NCI-H82 (cell line): ENCODE data around the gene KIF5C.

Experiments
- DNase-seq: peaks from one replicate; lab custom pipeline; 2025; lab: John Stamatoyannopoulos, UW

Gene KIF5C

GRCh38 chr2:148989882-148990493, 115.0 kb downstream of the KIF5C start:
- DNase-seq = peak; percentile 91

DNA sequence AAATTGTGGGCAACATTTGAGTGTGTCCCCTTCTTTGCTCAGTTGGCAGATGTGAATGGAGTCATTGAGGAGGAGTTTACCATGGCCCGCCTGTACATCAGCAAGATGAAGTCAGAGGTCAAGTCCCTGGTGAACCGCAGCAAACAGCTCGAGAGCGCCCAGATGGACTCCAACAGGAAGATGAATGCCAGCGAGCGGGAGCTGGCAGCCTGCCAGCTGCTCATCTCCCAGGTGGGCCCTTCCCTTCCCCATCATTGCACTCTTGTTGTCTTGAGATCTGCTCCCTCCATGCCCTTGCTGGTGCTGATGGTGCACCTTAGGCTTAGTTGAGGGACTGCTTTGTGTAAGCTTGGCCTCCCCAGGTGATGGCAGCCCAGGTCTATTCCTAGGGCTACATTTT, 115.9 kb downstream of the KIF5C start:
- DNase-seq = peak; percentile 22

DNA sequence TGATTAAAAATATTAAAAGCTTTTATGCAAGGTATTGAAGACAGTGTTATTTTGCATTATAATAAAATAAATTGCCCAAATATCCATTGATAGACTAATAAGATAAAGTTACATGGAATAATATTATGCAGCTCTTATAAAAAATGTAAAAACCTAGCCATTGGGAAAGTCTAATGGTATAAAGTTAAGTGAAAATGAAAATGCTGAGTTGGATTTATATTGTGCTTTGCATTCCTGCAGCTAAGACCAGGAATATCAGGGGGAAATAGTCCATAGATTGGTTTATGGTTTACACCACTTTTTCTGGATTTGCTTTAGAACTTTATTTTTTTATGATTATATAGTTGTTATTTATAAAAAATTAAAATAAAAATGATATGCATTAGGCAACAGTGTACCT, 117.4 kb downstream of the KIF5C start:
- no peak for DNase-seq

DNA sequence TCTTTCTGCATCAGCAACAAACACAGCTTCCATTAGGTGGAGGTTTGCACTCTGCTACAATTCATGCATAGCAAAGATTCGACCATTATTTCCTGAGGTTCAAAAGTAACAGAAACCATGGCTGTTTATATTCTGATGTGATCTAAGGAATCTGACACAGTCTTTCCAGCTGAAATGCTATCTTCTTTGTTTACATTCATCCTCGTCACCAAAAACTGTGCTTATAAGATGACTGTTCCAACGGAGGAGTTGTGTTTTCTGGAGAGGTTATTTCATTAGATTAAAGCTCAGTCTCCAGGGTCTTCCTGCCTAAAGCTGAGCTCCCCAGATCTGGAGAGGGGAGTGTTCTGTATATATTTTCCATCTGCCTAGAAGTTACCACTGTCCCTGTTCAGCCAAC, 118.3 kb downstream of the KIF5C start:
- no peak for DNase-seq

GRCh38 chr2:148994341-148994740, 119.3 kb downstream of the KIF5C start:
- no peak for DNase-seq

DNA sequence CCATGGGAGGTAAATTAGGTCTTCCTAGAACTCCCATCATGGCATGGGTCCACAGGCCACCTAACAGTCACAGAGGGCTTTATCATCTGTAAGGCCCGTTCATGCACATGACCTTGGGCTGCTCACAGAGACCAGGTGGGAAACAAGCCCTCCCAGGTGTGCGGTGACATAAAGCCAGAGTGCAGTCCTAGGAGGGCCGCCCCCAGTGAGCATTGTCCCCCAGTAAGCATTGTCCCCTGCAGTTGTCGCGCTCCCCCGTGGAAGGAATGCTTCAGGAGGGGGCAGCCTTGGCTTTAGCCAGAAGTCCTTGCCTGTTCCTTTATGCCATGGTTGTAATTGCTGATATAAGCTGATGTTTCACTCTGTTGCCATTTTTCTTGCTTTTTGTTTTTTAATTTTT, 121.8 kb downstream of the KIF5C start:
- no peak for DNase-seq

DNA sequence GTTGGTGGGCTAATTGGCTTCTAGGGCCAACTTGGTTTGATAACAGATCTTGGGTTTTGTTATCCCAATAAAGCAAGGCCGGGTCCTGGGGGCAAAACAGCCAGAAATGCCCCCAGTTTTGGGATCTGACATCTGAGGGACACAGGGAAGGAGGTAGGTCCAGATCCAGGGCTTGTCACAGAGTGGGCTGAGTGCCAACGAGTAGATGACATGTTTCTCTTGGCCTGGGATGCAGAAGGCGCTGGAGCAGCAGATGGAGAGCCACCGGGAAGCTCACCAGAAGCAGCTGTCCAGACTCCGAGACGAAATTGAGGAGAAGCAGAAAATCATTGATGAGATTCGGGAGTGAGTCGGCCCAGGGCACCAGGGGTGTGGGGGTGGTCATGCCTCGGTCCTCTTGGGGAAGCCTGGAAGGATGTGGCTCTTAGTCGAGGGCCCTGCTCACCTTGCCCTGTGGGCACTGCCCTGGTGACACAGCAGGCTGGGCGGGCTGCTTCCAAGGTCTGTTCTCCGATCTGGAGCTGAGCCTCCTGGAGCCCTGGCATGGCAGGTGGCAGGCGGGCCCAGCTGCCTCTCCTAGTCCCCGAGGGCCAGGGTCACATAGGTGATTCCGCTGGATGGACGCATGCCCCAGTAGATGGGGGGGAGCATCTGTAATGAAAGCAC, 123.3 kb downstream of the KIF5C start:
- no peak for DNase-seq

DNA sequence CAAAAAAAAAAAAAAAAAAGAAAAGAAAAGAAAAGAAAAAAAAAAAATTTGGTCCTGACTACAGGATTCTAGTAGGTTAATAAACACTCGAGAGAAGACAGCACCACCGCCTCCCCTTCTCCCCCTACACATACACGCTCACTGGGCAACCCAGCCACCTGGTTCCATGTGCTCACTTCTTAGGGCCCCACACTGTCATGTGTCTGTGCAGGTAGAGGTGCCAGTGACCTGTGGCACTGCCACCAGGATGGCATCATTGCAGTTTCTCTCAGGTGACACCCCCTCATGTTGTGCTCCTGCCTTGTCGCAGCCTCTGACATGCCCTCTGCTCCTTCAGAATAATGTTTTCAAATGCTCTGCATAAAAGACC, 123.8 kb downstream of the KIF5C start:
- no peak for DNase-seq

DNA sequence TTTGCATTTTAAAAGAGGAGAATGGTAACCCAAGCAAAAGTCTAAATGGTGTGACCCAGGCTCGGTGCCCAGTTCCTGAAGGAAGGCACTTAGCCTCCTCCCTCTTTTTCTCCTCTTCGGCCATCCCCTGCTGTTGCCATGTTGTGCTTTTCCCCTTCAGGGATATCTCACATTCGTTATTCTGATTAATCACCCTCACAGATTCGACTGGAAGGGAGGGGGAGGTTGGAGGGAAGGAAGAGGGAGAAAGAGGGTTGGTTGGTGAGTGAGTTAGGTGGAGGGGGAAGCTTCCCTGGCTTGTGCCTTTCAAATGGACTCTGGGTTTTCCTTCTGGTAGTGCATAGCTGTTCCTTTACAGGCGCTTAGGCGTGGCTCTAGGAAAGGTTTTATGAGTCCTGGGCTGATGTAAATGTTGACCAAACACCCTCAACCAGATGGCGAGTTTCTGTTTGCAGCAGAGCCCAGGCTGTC, 124.5 kb downstream of the KIF5C start:
- peak; percentile 21 for DNase-seq

- DNase-seq = no peak
These were observed 125.3 kb downstream of the KIF5C start for GRCh38 chr2:149000158-149000938.

GRCh38 chr2:149001496-149001895, 126.5 kb downstream of the KIF5C start:
- no peak for DNase-seq

- no peak for DNase-seq
These were observed 127.4 kb downstream of the KIF5C start for GRCh38 chr2:149002378-149002890.

DNA sequence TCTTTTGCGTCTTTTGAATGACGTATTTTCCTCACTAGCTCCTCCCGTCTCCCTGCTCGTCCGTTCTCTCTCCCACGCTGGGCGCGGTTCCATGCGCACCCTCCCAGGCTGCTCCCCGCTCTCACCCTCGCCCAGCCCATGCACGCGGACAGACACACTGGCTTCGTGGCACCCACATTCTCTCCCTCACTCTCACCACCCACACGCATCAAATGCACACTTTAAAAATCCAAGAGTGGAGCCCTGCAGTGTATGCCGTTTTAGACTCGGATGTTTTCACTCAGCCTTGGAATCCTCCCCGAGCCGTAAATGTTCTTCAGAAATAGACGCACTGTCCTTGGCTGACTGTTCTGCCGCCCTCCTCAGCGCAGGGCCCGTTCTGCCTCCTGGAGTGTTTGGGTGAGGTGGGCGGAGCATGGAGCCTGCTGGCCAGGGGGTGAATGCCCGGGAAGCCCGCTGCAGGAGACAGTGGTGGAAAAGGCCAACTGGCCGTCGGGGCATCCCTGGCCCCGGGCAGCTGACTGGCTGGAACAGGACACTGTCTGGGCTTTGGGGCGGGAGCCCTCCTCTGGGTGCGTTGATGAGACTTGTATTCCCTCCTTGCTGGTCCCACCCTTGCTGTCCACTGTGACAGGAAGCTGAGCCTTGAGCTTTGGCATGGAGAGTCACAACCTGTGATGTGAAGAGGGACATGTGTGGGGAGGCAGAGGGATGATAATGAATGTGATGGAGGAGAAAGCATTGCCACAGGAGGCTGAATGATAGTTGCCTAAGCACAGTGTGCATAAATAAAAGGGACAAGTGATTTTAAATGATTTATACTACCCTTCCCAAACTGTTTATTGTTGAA, 128.1 kb downstream of the KIF5C start:
- no peak for DNase-seq

GRCh38 chr2:149004836-149005235, 129.8 kb downstream of the KIF5C start:
- no peak for DNase-seq

DNA sequence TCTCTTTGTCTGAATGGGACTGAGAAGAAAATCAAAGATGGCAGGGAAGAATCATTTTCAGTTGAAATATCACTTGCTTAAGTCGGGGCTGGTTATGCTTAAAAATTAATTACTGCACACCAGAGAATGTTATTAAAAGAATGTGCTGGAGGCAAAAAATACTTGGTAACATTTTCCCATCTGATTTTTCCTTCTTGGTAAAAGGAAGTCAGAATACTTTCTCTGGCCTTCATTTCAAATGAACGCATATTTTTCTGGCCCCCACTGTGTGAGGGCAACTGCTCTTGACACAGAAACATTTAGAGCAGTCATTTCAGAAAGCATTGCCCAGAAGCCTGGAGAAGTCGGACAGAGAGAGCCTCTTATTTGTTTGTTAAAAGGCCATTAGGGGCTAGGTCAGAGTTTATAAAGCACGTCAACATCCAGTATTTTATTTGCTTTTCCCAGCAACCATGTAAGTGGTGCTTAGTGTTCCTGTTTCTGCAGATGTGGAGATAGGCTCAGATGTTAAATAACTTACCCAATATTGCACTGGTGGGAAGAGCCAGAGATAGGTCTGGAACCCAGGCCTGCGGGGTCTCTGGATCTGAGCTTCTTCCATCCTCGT, 130.5 kb downstream of the KIF5C start:
- no peak for DNase-seq

DNA sequence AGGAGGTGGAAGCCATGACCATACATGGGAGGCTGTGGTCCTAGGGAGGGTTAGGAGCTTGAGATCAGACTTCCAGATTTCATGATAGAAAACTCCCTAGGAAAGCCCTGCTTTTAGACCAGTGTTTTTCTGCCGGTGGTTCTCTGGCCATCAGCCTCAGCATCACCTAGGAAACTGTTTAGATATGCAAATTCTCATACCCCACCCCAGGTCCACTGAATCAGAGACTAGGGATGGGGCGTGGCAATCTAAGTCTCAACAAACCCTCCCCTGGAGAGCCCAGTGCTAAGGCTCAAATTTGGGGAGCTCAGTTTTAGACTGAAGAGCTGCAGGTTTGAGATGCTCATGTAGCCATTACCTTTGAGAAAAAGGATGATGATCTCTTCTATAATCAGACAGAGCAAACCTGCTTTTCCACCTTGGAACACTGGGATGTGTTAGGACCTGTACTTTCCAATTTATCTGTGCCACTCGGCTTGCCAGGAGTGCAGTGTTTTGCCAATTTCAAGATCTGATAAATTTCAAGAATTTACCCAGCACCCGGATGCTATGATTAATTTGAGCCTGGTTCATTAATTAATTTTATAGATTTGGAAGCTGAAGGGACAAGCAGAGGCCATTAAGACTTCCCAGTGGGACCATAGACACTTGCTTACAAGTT, 132.0 kb downstream of the KIF5C start:
- DNase-seq = no peak

GRCh38 chr2:149008381-149008780, 133.4 kb downstream of the KIF5C start:
- DNase-seq = no peak

DNA sequence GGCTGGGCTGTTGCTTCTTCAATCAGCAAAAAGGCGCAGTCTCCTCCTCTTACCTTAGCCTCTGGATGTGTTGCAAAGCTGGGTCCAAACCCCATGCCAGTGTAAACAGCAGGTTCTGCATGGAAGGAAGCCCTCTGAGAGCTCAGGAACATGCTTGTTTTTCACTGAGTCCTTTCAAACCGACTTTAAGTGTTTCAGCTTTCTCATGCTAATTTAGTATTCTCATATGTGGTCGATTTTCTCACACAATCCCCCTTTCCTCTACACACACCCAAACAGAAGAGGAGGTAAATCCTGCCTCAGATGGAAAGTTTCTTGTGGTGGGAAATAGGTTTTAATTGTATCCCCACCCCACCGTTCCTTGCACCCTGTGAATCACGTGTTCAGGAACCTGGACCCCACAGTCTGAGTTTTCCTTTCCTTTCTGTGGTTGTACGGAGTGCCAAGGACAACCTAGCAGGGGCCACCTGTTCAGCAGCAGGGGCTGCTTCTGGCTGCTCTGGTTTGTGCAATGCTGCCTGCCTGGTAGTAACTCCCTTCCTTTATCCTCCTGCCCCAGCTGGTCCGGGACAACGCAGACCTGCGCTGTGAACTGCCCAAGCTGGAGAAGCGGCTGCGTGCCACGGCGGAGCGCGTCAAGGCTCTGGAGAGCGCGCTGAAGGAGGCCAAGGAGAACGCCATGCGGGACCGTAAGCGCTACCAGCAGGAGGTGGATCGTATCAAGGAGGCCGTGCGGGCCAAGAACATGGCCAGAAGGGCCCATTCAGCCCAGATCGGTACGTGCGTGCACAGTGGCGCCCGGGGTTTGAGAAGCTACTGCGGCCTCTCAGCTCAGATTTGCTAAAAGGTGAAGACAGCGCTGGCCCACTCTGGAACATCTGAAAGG, 134.8 kb downstream of the KIF5C start:
- no peak for DNase-seq

DNA sequence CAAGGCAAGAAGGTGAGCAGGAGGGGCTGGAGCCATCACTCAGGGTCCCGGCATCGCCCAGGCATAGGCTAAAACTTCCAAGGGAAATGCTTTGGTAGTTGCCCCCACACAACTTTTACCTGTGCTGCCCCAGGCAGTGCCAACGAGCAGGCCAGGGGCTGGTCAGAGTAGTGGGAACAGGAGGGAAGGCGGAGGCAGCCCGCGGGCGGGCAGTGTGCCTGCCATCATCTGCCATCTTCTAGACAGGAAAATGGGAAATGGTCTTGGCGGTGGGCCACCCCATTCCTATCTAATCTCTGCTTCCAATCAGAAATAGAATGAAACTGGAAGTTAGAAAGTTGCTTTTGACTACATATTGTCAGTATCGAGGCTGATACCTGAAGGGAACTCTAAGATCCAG, 137.5 kb downstream of the KIF5C start:
- no peak for DNase-seq

- DNase-seq = no peak
These were observed 140.5 kb downstream of the KIF5C start for GRCh38 chr2:149015501-149015900.
